Prostate gland (tissue), 2 donors: ENCODE measurements around the gene RBM15.

Source experiments
- POLR2AphosphoS5 ChIP-seq: sonication (generic); formaldehyde crosslinking; IDR thresholded peaks from one replicate; pipeline ENCODE4 v1.6.1; 2017; ENCODE audit warnings: antibody characterized with exemption
- TF ChIP-seq, protein P1 (sequence below), 4 experiments: fragments of 200-600 bp in 2 of 4; fragments of 450-650 bp in 2 of 4; sonication (generic) in 2 of 4; IDR thresholded peaks; 1 replicate in 3 of 4; 2 replicates in 1 of 4; pipeline ENCODE4 v1.5.1; 2016 to 2019; ENCODE audit warnings: antibody characterized with exemption in 4 of 4, mild to moderate bottlenecking in 2 of 4, moderate library complexity in 2 of 4

DNA sequence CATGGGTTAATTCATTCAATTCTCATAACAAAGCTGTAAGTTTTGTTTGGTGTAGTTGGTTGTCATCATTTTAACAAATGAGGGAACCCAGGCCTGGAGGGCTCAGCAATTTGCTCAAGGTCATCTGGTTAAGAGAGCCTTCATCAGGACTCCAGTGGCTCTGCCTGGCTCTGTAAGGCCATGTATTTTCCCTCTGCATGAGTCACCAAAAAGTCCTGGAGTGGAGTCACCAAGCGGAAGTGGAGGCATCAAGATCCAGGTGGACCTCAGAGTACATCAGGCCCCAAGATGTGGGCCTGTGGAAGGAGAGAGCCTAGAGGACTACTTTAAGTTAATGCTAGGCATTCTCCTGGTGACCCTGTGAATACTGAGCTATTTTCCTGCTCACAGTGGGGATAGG, 30.0 kb upstream of the RBM15 start:
- TF ChIP-seq, protein P1, sequence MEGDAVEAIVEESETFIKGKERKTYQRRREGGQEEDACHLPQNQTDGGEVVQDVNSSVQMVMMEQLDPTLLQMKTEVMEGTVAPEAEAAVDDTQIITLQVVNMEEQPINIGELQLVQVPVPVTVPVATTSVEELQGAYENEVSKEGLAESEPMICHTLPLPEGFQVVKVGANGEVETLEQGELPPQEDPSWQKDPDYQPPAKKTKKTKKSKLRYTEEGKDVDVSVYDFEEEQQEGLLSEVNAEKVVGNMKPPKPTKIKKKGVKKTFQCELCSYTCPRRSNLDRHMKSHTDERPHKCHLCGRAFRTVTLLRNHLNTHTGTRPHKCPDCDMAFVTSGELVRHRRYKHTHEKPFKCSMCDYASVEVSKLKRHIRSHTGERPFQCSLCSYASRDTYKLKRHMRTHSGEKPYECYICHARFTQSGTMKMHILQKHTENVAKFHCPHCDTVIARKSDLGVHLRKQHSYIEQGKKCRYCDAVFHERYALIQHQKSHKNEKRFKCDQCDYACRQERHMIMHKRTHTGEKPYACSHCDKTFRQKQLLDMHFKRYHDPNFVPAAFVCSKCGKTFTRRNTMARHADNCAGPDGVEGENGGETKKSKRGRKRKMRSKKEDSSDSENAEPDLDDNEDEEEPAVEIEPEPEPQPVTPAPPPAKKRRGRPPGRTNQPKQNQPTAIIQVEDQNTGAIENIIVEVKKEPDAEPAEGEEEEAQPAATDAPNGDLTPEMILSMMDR (IDR thresholded peaks at IDR 0.05), result no peak
- no peak for TF ChIP-seq POLR2AphosphoS5
